PC-9 (cell line): ENCODE data around the gene CACNA1S.

Experiments
- EZH2 ChIP-seq: fragments of 200-600 bp; sonication (generic); IDR thresholded peaks from 2 replicates; pipeline ENCODE4 v1.8.0; 2017; ENCODE audit warnings: antibody characterized with exemption, low read depth
- TF ChIP-seq, protein P1 (sequence below): fragments of 200-600 bp; sonication (generic); conservative IDR thresholded peaks from 2 replicates; pipeline ENCODE4 v1.6.1; 2017; ENCODE audit warnings: mixed run types, antibody characterized with exemption, mild to moderate bottlenecking, moderate library complexity

DNA sequence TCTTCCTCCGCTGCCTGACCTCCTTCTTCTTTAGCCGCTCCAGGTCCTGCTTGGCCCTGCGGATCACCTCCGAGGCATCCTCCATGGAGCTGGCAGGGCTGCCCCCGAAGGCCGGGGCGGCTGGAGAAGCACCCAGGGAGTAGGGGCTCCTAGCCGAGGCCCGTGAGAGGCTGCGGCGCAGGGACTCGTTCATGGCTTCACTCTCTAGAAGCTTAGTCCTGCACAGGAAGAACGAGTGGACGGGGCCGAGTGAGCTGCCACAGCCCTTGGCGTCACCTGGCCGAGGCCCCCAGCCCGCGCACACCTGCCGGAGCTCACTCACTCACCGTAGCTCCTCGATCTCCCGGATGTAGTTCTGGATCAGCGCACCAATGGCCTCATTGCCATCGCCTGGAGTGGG is 111.8 kb downstream of the CACNA1S start:
- TF ChIP-seq, protein P1, sequence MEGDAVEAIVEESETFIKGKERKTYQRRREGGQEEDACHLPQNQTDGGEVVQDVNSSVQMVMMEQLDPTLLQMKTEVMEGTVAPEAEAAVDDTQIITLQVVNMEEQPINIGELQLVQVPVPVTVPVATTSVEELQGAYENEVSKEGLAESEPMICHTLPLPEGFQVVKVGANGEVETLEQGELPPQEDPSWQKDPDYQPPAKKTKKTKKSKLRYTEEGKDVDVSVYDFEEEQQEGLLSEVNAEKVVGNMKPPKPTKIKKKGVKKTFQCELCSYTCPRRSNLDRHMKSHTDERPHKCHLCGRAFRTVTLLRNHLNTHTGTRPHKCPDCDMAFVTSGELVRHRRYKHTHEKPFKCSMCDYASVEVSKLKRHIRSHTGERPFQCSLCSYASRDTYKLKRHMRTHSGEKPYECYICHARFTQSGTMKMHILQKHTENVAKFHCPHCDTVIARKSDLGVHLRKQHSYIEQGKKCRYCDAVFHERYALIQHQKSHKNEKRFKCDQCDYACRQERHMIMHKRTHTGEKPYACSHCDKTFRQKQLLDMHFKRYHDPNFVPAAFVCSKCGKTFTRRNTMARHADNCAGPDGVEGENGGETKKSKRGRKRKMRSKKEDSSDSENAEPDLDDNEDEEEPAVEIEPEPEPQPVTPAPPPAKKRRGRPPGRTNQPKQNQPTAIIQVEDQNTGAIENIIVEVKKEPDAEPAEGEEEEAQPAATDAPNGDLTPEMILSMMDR = no peak
- TF ChIP-seq EZH2 = no peak
